Temporal lobe (tissue), 2 donors: ENCODE data around the gene ROS1. TPM values are rescaled to one million over a fixed set of nuclear protein-coding genes. Genes with fewer than 3 reads are reported as not detected.

Experiments
- small RNA-seq: library from RNA; depleted of rRNA; stranded (forward); fragments of <200 nt; gene quantifications from one replicate; pipeline ENCODE3, GENCODE V24; 2014; ENCODE audit warnings: low replicate concordance
- total RNA-seq: library from RNA; depleted of rRNA; stranded (reverse); fragments of >200 nt; gene quantifications from one replicate; pipeline ENCODE4 v1.2.3, GENCODE V29; 2014

The ROS1 gene
- total RNA-seq, 1 donor from 2014 or later, result under 0.01 TPM

Small RNA genes within 50 kb of the gene (small RNA-seq; reads per million reads assigned to genes)
- gene RN7SKP18 (not detected), gene RNU6-253P (not detected)

Other genes starting within 250 kb of the ROS1 start
- not detected for gene VGLL2, start 160.4 kb downstream of the ROS1 start, total RNA-seq
- gene DCBLD1, start 56.7 kb upstream of the ROS1 start, total RNA-seq, result 3.2 TPM
- 51.9 TPM for gene GOPC, start 176.6 kb upstream of the ROS1 start, total RNA-seq
- gene NUS1, start 249.5 kb upstream of the ROS1 start, total RNA-seq, result 34.7 TPM